ENCODE results near the gene RBBP7. TPM values are rescaled to one million over a fixed set of nuclear protein-coding genes. Genes with fewer than 3 reads are reported as not detected.

The RBBP7 gene
- total RNA-seq, 1 donor from 2014 or later, result 57.9 TPM

DNA sequence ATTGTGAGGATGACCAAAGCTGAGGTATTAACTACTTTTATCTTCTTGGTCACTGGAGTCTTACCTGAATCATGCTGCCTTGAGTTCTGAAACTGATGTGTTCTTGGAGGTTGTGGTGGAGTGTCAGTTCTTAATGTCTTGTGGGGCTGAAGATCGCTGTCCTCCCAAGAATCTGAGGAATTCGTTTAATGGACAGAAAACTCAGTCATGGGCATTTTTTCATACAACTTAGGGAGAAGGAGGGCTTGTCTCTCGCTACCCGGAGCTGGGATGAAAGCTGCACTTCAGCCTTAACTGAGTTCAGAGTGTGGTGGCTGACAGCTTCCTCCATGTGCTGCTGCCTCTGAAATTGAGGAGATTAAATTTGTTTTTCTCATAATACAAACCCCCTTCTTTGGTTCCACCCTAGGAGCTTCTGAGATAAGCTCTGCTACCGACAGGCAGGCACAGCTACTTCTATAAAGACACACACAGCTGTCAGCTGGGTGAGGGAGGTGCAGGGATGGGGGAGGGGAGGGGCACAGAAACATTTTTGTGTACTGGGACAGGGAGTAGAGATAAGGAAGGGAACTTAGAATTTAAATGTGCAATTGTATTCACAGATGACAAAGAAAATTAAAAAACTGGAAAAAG lies 30.8 kb downstream of the RBBP7 start:
- no peaks in the 10 kb centered on the region for H3K9me3 ChIP-seq
- no peak for TF ChIP-seq POLR2AphosphoS5 (IDR thresholded peaks at IDR 0.05; ENCODE audit: insufficient read depth in 1 of 2, low read depth in 1 of 2)
- TF ChIP-seq, protein P1, sequence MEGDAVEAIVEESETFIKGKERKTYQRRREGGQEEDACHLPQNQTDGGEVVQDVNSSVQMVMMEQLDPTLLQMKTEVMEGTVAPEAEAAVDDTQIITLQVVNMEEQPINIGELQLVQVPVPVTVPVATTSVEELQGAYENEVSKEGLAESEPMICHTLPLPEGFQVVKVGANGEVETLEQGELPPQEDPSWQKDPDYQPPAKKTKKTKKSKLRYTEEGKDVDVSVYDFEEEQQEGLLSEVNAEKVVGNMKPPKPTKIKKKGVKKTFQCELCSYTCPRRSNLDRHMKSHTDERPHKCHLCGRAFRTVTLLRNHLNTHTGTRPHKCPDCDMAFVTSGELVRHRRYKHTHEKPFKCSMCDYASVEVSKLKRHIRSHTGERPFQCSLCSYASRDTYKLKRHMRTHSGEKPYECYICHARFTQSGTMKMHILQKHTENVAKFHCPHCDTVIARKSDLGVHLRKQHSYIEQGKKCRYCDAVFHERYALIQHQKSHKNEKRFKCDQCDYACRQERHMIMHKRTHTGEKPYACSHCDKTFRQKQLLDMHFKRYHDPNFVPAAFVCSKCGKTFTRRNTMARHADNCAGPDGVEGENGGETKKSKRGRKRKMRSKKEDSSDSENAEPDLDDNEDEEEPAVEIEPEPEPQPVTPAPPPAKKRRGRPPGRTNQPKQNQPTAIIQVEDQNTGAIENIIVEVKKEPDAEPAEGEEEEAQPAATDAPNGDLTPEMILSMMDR (IDR thresholded peaks at IDR 0.05), result no peak
- TF ChIP-seq POLR2A (IDR thresholded peaks at IDR 0.05), result no peak
- no peak overlapping the region for H3K4me3 ChIP-seq
- peaks cover 6% of the 10 kb centered on the region for H3K4me1 ChIP-seq
- intact Hi-C loops (cut with DNase I), result no loop called here
- H3K36me3 ChIP-seq, result peaks cover 0 to 50% of the 10 kb centered on the region in 2 donors
- H3K27me3 ChIP-seq, result no peaks in the 10 kb centered on the region
- DNase-seq (ENCODE audit: extremely low spot score in 2 of 2), result no peak
- no peak overlapping the region for H3K27ac ChIP-seq

DNA sequence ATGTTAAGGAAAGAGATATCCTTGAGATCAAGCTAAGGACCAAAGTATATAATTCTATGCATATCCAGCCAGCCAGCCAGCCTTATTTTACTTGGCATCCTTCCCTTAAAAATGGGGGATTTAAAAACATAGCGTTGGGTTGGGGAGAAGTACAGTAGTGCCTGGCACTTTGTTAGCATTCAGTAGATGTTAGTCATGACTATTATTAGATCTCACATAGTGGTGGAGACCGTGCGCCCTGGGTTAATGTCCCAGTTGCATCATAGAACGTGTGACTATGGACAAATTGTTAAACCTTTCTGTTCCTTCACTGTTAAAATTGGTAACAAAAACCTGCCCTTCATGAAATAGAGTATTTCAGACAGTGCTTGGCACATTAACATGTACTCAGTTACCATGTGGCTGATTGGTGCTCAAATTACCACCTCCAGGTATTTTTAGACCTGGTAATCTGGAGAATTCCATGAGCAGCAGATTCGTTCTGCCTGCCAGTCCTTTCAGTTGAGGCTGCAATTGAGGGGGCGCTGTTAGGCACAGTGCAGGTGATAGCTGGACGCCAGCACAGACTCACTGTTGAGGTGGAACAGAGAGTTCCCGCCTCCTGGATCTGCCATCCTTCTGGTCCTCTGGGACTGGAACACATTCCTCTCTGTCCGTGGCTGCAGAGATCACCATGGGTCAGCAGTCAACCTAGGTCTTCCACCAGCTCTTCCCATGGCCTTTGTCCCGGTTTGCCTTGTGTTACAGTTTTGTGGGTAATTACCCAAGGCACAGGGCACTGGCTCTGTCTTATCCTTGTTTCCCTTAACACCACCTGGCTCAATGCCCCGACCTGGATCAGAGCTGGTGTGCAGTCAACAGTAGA lies 31.7 kb downstream of the RBBP7 start:
- DNase-seq (ENCODE audit: extremely low spot score in 2 of 2), result no peak
- TF ChIP-seq POLR2AphosphoS5 (IDR thresholded peaks at IDR 0.05; ENCODE audit: insufficient read depth in 1 of 2, low read depth in 1 of 2) (no peak), POLR2A (IDR thresholded peaks at IDR 0.05) (no peak)
- TF ChIP-seq, protein P1 (IDR thresholded peaks at IDR 0.05), result no peak
- H3K27ac ChIP-seq, result no peak overlapping the region
- intact Hi-C loops (cut with DNase I), result no loop called here
- peaks cover 0 to 56% of the 10 kb centered on the region in 2 donors for H3K36me3 ChIP-seq
- H3K9me3 ChIP-seq, result no peaks in the 10 kb centered on the region
- no peaks in the 10 kb centered on the region for H3K27me3 ChIP-seq
- H3K4me1 ChIP-seq, result peaks cover 6% of the 10 kb centered on the region
- no peak overlapping the region for H3K4me3 ChIP-seq

DNA sequence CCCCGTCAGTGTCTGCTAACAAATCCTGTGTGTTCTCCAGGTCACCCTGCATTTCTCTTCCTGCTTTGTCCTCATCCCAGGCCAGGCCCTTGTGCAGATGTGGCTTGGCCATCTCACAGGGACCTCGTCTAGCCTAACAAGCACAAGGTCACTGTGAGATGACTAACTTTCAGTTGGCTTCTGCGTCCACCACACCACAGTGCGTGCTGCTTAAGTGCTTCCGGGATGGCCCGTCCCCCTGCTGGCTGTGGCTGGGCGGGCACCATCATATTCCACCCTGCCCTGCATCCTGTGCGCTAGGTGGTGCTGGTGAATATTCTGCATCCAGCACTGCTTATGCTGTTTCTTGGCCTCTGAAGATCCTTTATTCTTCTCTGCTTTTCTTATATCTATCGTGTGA lies 33.8 kb downstream of the RBBP7 start:
- Histone ChIP-seq H3K4me1 (peaks cover 6% of the 10 kb centered on the region), H3K9me3 (no peaks in the 10 kb centered on the region), H3K27ac (no peak overlapping the region), H3K27me3 (no peaks in the 10 kb centered on the region), H3K4me3 (no peak overlapping the region), H3K36me3 (peaks cover 0 to 48% of the 10 kb centered on the region in 2 donors)
- TF ChIP-seq, protein P1 (IDR thresholded peaks at IDR 0.05), result no peak
- TF ChIP-seq POLR2A (IDR thresholded peaks at IDR 0.05) (no peak), POLR2AphosphoS5 (IDR thresholded peaks at IDR 0.05; ENCODE audit: insufficient read depth in 1 of 2, low read depth in 1 of 2) (no peak)
- no peak for DNase-seq (ENCODE audit: extremely low spot score in 2 of 2)
- intact Hi-C loops (cut with DNase I), result no loop called here

DNA sequence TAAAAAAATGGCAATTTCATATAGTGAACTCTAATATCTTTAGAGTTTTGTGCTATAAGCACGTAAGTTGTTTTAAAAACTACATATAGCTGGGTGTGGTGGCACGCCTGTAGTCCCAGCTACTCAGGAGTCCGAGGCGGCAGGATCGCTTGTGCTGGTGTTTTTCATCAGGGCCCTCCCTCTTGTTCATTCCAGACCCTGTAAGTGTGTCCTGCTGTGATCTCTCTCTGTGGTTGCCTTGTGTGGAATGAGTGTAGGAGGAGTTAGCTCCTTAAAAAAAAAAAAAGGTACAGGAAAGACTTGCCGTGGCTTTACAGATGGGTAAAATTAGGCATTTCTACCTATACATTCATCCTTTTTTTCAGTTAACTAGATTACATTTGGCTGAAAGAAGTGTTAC lies 35.4 kb downstream of the RBBP7 start:
- no peak for DNase-seq (ENCODE audit: extremely low spot score in 2 of 2)
- no peak overlapping the region for H3K4me3 ChIP-seq
- TF ChIP-seq POLR2A (IDR thresholded peaks at IDR 0.05) (no peak), POLR2AphosphoS5 (IDR thresholded peaks at IDR 0.05; ENCODE audit: insufficient read depth in 1 of 2, low read depth in 1 of 2) (no peak)
- TF ChIP-seq, protein P1 (IDR thresholded peaks at IDR 0.05), result no peak
- intact Hi-C loops (cut with DNase I), result no loop called here
- no peaks in the 10 kb centered on the region for H3K9me3 ChIP-seq
- no peak overlapping the region for H3K27ac ChIP-seq
- H3K36me3 ChIP-seq, result peaks cover 0 to 45% of the 10 kb centered on the region in 2 donors
- H3K4me1 ChIP-seq, result peaks cover 2% of the 10 kb centered on the region
- H3K27me3 ChIP-seq, result no peaks in the 10 kb centered on the region

DNA sequence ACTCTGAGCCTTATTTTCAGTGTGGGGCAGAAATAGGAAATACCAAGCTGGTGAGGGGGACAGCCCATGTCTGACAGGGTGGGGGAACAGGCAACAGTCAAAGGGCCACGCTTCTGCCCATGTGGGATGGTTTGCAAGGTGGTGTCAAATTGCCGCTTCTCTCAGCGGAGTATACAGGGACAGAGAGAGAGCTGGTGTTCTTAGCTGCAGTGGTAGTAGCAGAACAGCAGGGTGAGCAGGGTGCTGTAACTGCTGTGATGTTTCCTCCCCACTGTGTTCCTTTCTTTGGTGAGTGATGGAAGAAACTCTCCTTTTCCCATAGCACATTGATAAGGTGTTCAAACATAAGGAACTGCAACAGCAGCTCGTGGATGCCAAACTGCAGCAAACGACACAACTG lies 37.9 kb downstream of the RBBP7 start:
- H3K9me3 ChIP-seq, result no peaks in the 10 kb centered on the region
- no peak for DNase-seq (ENCODE audit: extremely low spot score in 2 of 2)
- H3K27ac ChIP-seq, result no peak overlapping the region
- H3K27me3 ChIP-seq, result no peaks in the 10 kb centered on the region
- intact Hi-C loops (cut with DNase I), result no loop called here
- H3K4me3 ChIP-seq, result no peak overlapping the region
- H3K4me1 ChIP-seq, result no peaks in the 10 kb centered on the region
- peaks cover 0 to 30% of the 10 kb centered on the region in 2 donors for H3K36me3 ChIP-seq
- TF ChIP-seq POLR2A (IDR thresholded peaks at IDR 0.05), result no peak
- TF ChIP-seq POLR2AphosphoS5 (IDR thresholded peaks at IDR 0.05; ENCODE audit: insufficient read depth in 1 of 2, low read depth in 1 of 2), result no peak
- TF ChIP-seq, protein P1 (IDR thresholded peaks at IDR 0.05), result no peak

Measured in vagina (tissue), 2 donors.